Stimulated activated CD8-positive, alpha-beta memory T cell treated with anti-CD3 and anti-CD28 coated beads, Interleukin-4, amount 100 ng/mL, for 24 hours (primary cell): Measurements from ENCODE around the gene GNLY.

ENCODE experiments used
- DNase-seq: peaks from one replicate; pipeline ENCODE4 v3.0.0-alpha.2; 2020; ENCODE audit warnings: low read depth

GNLY gene

GRCh38 chr2:85745619-85746018 lies 51.5 kb downstream of the GNLY start:
- no peak for DNase-seq

GRCh38 chr2:85746321-85747004 lies 52.3 kb downstream of the GNLY start:
- DNase-seq = no peak

GRCh38 chr2:85747441-85747840 lies 53.3 kb downstream of the GNLY start:
- no peak for DNase-seq

GRCh38 chr2:85748039-85748734 lies 54.0 kb downstream of the GNLY start:
- DNase-seq = no peak
